Tibial nerve (tissue), 3 donors: ENCODE data around the gene SLC6A4.

Experiments used
- CTCF ChIP-seq, 5 experiments: fragments of 200-600 bp in 3 of 5; fragments of 450-650 bp in 2 of 5; sonication (generic) in 3 of 5; IDR thresholded peaks; one replicate each; pipeline ENCODE4 v1.5.1; 2016 to 2019; ENCODE audit warnings: antibody characterized with exemption in 5 of 5, mild to moderate bottlenecking in 3 of 5, moderate library complexity in 2 of 5
- POLR2A ChIP-seq, 2 donors: fragments of 450-650 bp; IDR thresholded peaks; one replicate each; pipeline ENCODE4 v1.6.1; 2017; ENCODE audit warnings: antibody characterized with exemption in 2 of 2, mild to moderate bottlenecking in 2 of 2, moderate library complexity in 2 of 2

GRCh38 chr17:30240177-30240576 lies 4.7 kb upstream of the SLC6A4 start:
- TF ChIP-seq CTCF (IDR thresholded peaks at IDR 0.05) (no peak), POLR2A (IDR thresholded peaks at IDR 0.05) (no peak)
